Panc1 (cell line): Measurements from ENCODE around the gene HIPK3. TPM values are rescaled to one million over a fixed set of nuclear protein-coding genes. Genes with fewer than 3 reads are reported as not detected.

Experiments used
- ATAC-seq: fragments of 200-7000 bp; cut with Tn5 transposase; 2 replicates; pipeline ENCODE4 v1.9.1; 2020; ENCODE audit warnings: mild to moderate bottlenecking, moderate library complexity
- BruUV-seq: library from RNA; stranded (reverse); fragments of 400-500 nt; replicated peaks from 2 replicates; lab custom pipeline; 2021; lab: Mats Ljungman, UMichigan
- CTCF ChIA-PET: fragments of 300-600 bp; sonication (Branson Sonifier 250); formaldehyde crosslinking; loops from one replicate; lab custom pipeline; 2022; ENCODE audit warnings: antibody characterized with exemption; lab: Charles Lee
- POLR2A ChIA-PET: fragments of 300-600 bp; sonication (Branson Sonifier 250); formaldehyde crosslinking; loops from one replicate; lab custom pipeline; 2022; ENCODE audit warnings: antibody characterized with exemption; lab: Charles Lee
- DNase-seq: peaks from one replicate; pipeline ENCODE4 v3.0.0-alpha.2; 2010; ENCODE audit warnings: low read depth, low spot score
- H3K27ac ChIP-seq: 2 replicates; pipeline ENCODE4 v1.5.1; 2011; ENCODE audit warnings: mild to moderate bottlenecking, low read length, inconsistent platforms
- H3K27me3 ChIP-seq: fragments of 200-500 bp; sonication (Bioruptor generic); 2 replicates; pipeline ENCODE4 v1.6.0; 2014; ENCODE audit warnings: low read length, inconsistent platforms; ENCODE audit not compliant: control insufficient read depth, insufficient read depth
- H3K36me3 ChIP-seq: fragments of 200-500 bp; sonication (Bioruptor generic); 2 replicates; pipeline ENCODE4 v1.5.1; 2014; ENCODE audit warnings: inconsistent platforms, mild to moderate bottlenecking, low read length, moderate library complexity; ENCODE audit not compliant: control insufficient read depth, insufficient read depth
- H3K4me1 ChIP-seq: 2 replicates; pipeline ENCODE4 v1.5.1; 2011; ENCODE audit warnings: inconsistent platforms, mild to moderate bottlenecking, low read length, moderate library complexity; ENCODE audit not compliant: control insufficient read depth, insufficient read depth
- H3K4me3 ChIP-seq, 2 experiments: 2 replicates each; pipeline ENCODE4 v1.5.1; 2011 to 2012; ENCODE audit warnings: low read depth in 2 of 2, low read length in 2 of 2, mild to moderate bottlenecking in 2 of 2, inconsistent platforms in 1 of 2, moderate library complexity in 1 of 2
- H3K9me3 ChIP-seq: fragments of 200-500 bp; sonication (Bioruptor generic); 2 replicates; pipeline ENCODE4 v1.5.1; 2014; ENCODE audit warnings: low read depth, mild to moderate bottlenecking, inconsistent platforms, low read length, moderate library complexity; ENCODE audit not compliant: control insufficient read depth, insufficient read depth
- POLR2AphosphoS5 ChIP-seq: IDR thresholded peaks from 2 replicates; pipeline ENCODE4 v1.6.1; 2012; ENCODE audit warnings: mild to moderate bottlenecking, low read depth, low read length, moderate library complexity
- SIN3A ChIP-seq: IDR thresholded peaks from 2 replicates; pipeline ENCODE4 v1.6.1; 2012; ENCODE audit warnings: low read depth, mild to moderate bottlenecking, low read length, moderate library complexity, borderline replicate concordance; ENCODE audit not compliant: insufficient read depth
- TCF7L2 ChIP-seq: IDR thresholded peaks from 2 replicates; pipeline ENCODE4 v1.6.1; 2011; ENCODE audit warnings: mild to moderate bottlenecking, low read depth, low read length, inconsistent platforms
- in situ Hi-C: cut with HindIII; loops from 2 replicates; pipeline ENCODE4 v1.10.0; 2016; ENCODE audit warnings: low sequenced_read_pairs, low pct_unique_long_range_greater_than_20kb
- intact Hi-C: fragments of 100-400 bp; cut with micrococcal nuclease; formaldehyde crosslinking; loops from one replicate; pipeline ENCODE4 v1.10.0; 2022; ENCODE audit not compliant: unreplicated experiment
- total RNA-seq: library from RNA; stranded (reverse); gene quantifications from one replicate; pipeline ENCODE4 v1.2.1, GENCODE V29; 2021; ENCODE audit not compliant: unreplicated experiment
- TF ChIP-seq, protein P1 (sequence below): fragments of 450-650 bp; IDR thresholded peaks from 2 replicates; pipeline ENCODE4 v1.5.1; 2017; ENCODE audit warnings: mild to moderate bottlenecking
- TF ChIP-seq, protein P2 (sequence below), 2 experiments: IDR thresholded peaks; 2 replicates each; pipeline ENCODE4 v1.6.1; 2011 to 2012; ENCODE audit warnings: low read depth in 2 of 2, control low read depth in 1 of 2, low read length in 1 of 2, mild to moderate bottlenecking in 1 of 2, moderate library complexity in 1 of 2; ENCODE audit not compliant: insufficient read depth in 1 of 2

The HIPK3 gene
- total RNA-seq, 1 experiment from 2014 or later: 72.2 TPM

DNA sequence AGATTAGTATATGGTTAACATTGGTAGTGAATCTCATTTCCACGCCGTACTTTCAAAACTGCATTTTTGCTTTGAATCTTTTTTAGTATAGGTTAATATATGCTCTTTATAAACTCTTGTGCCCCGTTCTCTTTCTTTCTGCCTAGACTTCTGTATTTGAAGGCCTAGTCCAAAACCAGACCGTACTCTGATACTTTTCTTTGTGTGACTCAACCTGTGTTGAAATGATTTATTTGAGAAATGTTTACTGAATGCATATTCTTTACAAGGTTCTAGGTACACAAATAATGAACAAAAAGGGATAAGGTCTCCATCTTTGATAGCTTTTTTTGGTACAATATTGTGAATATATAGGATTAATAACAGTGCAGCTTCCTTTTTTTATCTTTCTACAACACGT, 68.3 kb downstream of the HIPK3 start:
- Histone ChIP-seq H3K36me3 (no peaks in the 10 kb centered on the region; the same call in 1 of the 2 replicates), H3K4me1 (peaks cover 7% of the 10 kb centered on the region; the same call in 1 of the 2 replicates), H3K27me3 (no peaks in the 10 kb centered on the region), H3K9me3 (no peaks in the 10 kb centered on the region), H3K4me3 (no peak overlapping the region), H3K27ac (no peak overlapping the region)
- DNase-seq (no peak), ATAC-seq (no peak)
- in situ Hi-C loops (no loop called here), intact Hi-C loops (loop anchor here (5.0 to 10.0 kb wide), 2 partner anchors 61 to 158 kb away; no protein-coding TSS in a partner anchor)
- CTCF ChIA-PET: no interaction called here
- TF ChIP-seq, protein P1, sequence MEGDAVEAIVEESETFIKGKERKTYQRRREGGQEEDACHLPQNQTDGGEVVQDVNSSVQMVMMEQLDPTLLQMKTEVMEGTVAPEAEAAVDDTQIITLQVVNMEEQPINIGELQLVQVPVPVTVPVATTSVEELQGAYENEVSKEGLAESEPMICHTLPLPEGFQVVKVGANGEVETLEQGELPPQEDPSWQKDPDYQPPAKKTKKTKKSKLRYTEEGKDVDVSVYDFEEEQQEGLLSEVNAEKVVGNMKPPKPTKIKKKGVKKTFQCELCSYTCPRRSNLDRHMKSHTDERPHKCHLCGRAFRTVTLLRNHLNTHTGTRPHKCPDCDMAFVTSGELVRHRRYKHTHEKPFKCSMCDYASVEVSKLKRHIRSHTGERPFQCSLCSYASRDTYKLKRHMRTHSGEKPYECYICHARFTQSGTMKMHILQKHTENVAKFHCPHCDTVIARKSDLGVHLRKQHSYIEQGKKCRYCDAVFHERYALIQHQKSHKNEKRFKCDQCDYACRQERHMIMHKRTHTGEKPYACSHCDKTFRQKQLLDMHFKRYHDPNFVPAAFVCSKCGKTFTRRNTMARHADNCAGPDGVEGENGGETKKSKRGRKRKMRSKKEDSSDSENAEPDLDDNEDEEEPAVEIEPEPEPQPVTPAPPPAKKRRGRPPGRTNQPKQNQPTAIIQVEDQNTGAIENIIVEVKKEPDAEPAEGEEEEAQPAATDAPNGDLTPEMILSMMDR: no peak
- no peak for TF ChIP-seq TCF7L2
- TF ChIP-seq, protein P2, sequence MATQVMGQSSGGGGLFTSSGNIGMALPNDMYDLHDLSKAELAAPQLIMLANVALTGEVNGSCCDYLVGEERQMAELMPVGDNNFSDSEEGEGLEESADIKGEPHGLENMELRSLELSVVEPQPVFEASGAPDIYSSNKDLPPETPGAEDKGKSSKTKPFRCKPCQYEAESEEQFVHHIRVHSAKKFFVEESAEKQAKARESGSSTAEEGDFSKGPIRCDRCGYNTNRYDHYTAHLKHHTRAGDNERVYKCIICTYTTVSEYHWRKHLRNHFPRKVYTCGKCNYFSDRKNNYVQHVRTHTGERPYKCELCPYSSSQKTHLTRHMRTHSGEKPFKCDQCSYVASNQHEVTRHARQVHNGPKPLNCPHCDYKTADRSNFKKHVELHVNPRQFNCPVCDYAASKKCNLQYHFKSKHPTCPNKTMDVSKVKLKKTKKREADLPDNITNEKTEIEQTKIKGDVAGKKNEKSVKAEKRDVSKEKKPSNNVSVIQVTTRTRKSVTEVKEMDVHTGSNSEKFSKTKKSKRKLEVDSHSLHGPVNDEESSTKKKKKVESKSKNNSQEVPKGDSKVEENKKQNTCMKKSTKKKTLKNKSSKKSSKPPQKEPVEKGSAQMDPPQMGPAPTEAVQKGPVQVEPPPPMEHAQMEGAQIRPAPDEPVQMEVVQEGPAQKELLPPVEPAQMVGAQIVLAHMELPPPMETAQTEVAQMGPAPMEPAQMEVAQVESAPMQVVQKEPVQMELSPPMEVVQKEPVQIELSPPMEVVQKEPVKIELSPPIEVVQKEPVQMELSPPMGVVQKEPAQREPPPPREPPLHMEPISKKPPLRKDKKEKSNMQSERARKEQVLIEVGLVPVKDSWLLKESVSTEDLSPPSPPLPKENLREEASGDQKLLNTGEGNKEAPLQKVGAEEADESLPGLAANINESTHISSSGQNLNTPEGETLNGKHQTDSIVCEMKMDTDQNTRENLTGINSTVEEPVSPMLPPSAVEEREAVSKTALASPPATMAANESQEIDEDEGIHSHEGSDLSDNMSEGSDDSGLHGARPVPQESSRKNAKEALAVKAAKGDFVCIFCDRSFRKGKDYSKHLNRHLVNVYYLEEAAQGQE (IDR thresholded peaks at IDR 0.05; ENCODE audit: insufficient read depth in 1 of 2, low read depth in 2 of 2, low read length in 1 of 2): no peak
- no peak for TF ChIP-seq SIN3A
- TF ChIP-seq POLR2AphosphoS5: no peak
- POLR2A ChIA-PET: no interaction called here
- BruUV-seq: no TSS peak

DNA sequence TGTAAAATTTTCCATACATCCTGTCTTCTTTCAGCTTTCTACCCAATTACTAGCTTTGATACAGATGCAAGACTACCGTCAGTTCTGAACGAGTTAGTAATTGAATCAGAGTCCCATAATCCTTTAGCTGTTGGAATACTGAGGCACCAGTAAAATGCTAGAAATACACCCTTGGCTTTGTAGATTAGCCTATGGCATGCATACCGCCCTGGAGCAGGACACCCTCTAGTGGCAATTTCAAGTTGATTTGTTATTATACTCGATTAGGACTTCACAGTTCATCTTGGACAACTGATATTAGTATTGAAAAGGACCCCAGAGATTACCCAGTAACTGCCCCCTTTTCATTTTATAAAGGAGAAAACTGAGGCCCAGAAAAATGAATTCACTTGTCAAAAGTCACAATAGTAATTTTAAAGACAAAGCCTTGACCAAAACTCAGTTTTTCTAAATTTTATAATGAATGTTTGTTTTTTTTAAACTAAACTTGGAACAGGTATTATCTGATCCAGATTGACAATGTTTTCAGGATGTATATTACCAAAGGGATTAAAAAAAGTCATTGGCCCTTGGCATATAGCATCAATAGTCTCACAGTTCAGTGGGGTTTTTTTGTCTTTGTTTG, 72.6 kb downstream of the HIPK3 start:
- Histone ChIP-seq H3K4me1 (0 out of 2 replicates have a peak, but pooled peaks cover 4% of the 10 kb centered on the region), H3K27me3 (no peaks in the 10 kb centered on the region), H3K9me3 (no peaks in the 10 kb centered on the region), H3K4me3 (no peak overlapping the region), H3K36me3 (no peaks in the 10 kb centered on the region; the same call in 1 of the 2 replicates), H3K27ac (no peak overlapping the region)
- in situ Hi-C loops: no loop called here
- TSS peak; percentile 7 for BruUV-seq
- peak; percentile 94 for ATAC-seq
- peak; percentile 38 for DNase-seq
- TF ChIP-seq, protein P1: peak; percentile 75
- no peak for TF ChIP-seq TCF7L2
- CTCF ChIA-PET: no interaction called here
- intact Hi-C loops: loop anchor here (5.0 to 10.0 kb wide), 2 partner anchors 65 to 163 kb away; no protein-coding TSS in a partner anchor
- POLR2A ChIA-PET: no interaction called here
